IMR-90 (cell line): ENCODE data around the gene SLC66A2. TPM values are rescaled to one million over a fixed set of nuclear protein-coding genes. Genes with fewer than 3 reads are reported as not detected.

Experiments used
- ATAC-seq: fragments of 200-7000 bp; cut with Tn5 transposase; 2 replicates; pipeline ENCODE4 v1.9.1; 2020; ENCODE audit warnings: low read depth, mild to moderate bottlenecking, moderate library complexity
- BruUV-seq: library from RNA; stranded (reverse); fragments of 400-500 nt; replicated peaks from 2 replicates; lab custom pipeline; 2021; lab: Mats Ljungman, UMichigan
- CTCF ChIA-PET: fragments of 300-600 bp; formaldehyde crosslinking; extraction: SDS; loops from one replicate; lab custom pipeline; 2021; ENCODE audit warnings: antibody characterized with exemption; lab: Yijun Ruan, JAX
- POLR2A ChIA-PET: fragments of 300-600 bp; sonication (Branson Sonifier 250); formaldehyde crosslinking; loops from one replicate; lab custom pipeline; 2022; ENCODE audit warnings: antibody characterized with exemption; ENCODE audit not compliant: unreplicated experiment; lab: Charles Lee
- DNase-seq: peaks from one replicate; pipeline ENCODE4 v3.0.0; 2013
- H2AFZ ChIP-seq: replicated peaks from 2 replicates; pipeline ENCODE3; 2013; ENCODE audit warnings: low read length, mild to moderate bottlenecking; ENCODE audit not compliant: poor library complexity
- H2AK5ac ChIP-seq: 2 replicates; pipeline ENCODE4 v1.6.1; 2013; ENCODE audit warnings: low read depth, low read length, inconsistent platforms
- H2AK9ac ChIP-seq: replicated peaks from 2 replicates; pipeline ENCODE3; 2013; ENCODE audit warnings: mild to moderate bottlenecking, low read depth, low read length, moderate library complexity; ENCODE audit not compliant: poor library complexity
- H2BK120ac ChIP-seq: 2 replicates; pipeline ENCODE4 v1.6.1; 2013; ENCODE audit warnings: low read depth, low read length, inconsistent platforms
- H2BK15ac ChIP-seq: 3 replicates; pipeline ENCODE4 v1.6.1; 2013; ENCODE audit warnings: low read depth, low read length, inconsistent platforms
- H2BK20ac ChIP-seq: 2 replicates; pipeline ENCODE4 v1.6.1; 2013; ENCODE audit warnings: low read depth, mild to moderate bottlenecking, inconsistent platforms, low read length, moderate library complexity
- H2BK5ac ChIP-seq: 2 replicates; pipeline ENCODE4 v1.6.1; 2013; ENCODE audit warnings: mild to moderate bottlenecking, low read depth, low read length, inconsistent platforms; ENCODE audit not compliant: poor library complexity, severe bottlenecking
- H3K14ac ChIP-seq: replicated peaks from 2 replicates; pipeline ENCODE4 v1.6.1; 2013; ENCODE audit warnings: low read depth, low read length, inconsistent platforms
- H3K18ac ChIP-seq: 2 replicates; pipeline ENCODE4 v1.6.1; 2013; ENCODE audit warnings: low read depth, low read length, control low read depth
- H3K23ac ChIP-seq: 2 replicates; pipeline ENCODE4 v1.6.1; 2013; ENCODE audit warnings: low read depth, low read length, inconsistent platforms
- H3K27ac ChIP-seq: 2 replicates; pipeline ENCODE4 v1.5.1; 2013; ENCODE audit warnings: mild to moderate bottlenecking, control low read depth, low read length; ENCODE audit not compliant: insufficient read depth
- H3K27me3 ChIP-seq: 2 replicates; pipeline ENCODE4 v1.6.1; 2013; ENCODE audit warnings: low read length; ENCODE audit not compliant: control insufficient read depth, insufficient read depth
- H3K36me3 ChIP-seq: 2 replicates; pipeline ENCODE4 v1.6.1; 2013; ENCODE audit warnings: low read length, mixed read lengths; ENCODE audit not compliant: control insufficient read depth, insufficient read depth
- H3K4ac ChIP-seq: 2 replicates; pipeline ENCODE4 v1.6.1; 2013; ENCODE audit warnings: low read depth, low read length, inconsistent platforms
- H3K4me1 ChIP-seq: 2 replicates; pipeline ENCODE4 v1.6.1; 2013; ENCODE audit warnings: low read length, mixed read lengths; ENCODE audit not compliant: control insufficient read depth, insufficient read depth
- H3K4me2 ChIP-seq: 2 replicates; pipeline ENCODE4 v1.6.1; 2013; ENCODE audit warnings: low read depth, mild to moderate bottlenecking, control low read depth, low read length, moderate library complexity
- H3K4me3 ChIP-seq: 2 replicates; pipeline ENCODE4 v1.5.1; 2013; ENCODE audit warnings: low read depth, mild to moderate bottlenecking, control low read depth, low read length, moderate library complexity; ENCODE audit not compliant: insufficient read depth
- H3K56ac ChIP-seq: 2 replicates; pipeline ENCODE4 v1.6.1; 2013; ENCODE audit warnings: low read length, inconsistent platforms; ENCODE audit not compliant: insufficient read depth; ENCODE audit errors: extremely low read depth
- H3K79me1 ChIP-seq, 2 experiments: 2 replicates each; pipeline ENCODE4 v1.6.1; 2013; ENCODE audit warnings: low read length in 2 of 2, inconsistent platforms in 1 of 2, low read depth in 1 of 2
- H3K9ac ChIP-seq: 2 replicates; pipeline ENCODE4 v1.6.1; 2013; ENCODE audit warnings: low read depth, low read length, control low read depth
- H3K9me1 ChIP-seq: 2 replicates; pipeline ENCODE4 v1.6.1; 2013; ENCODE audit warnings: low read length, inconsistent platforms; ENCODE audit not compliant: insufficient read depth
- H3K9me3 ChIP-seq: 2 replicates; pipeline ENCODE4 v1.6.1; 2013; ENCODE audit warnings: low read length; ENCODE audit not compliant: control insufficient read depth, insufficient read depth
- H4K20me1 ChIP-seq: 2 replicates; pipeline ENCODE4 v1.6.1; 2013; ENCODE audit warnings: low read length, inconsistent platforms; ENCODE audit not compliant: insufficient read depth
- H4K5ac ChIP-seq: 2 replicates; pipeline ENCODE4 v1.6.1; 2013; ENCODE audit warnings: mild to moderate bottlenecking, low read depth, low read length, control low read depth
- H4K8ac ChIP-seq, 2 experiments: 2 replicates each; pipeline ENCODE4 v1.6.1; 2013; ENCODE audit warnings: low read depth in 2 of 2, low read length in 2 of 2, control low read depth in 1 of 2, inconsistent platforms in 1 of 2
- H4K91ac ChIP-seq: 2 replicates; pipeline ENCODE4 v1.6.1; 2013; ENCODE audit warnings: low read depth, low read length, inconsistent platforms; ENCODE audit not compliant: insufficient read depth
- BHLHE40 ChIP-seq: fragments of 150-350 bp; IDR thresholded peaks from 2 replicates; pipeline ENCODE4 v1.6.1; 2016; ENCODE audit warnings: mild to moderate bottlenecking, low read depth, low read length
- CHD1 ChIP-seq: IDR thresholded peaks from 2 replicates; pipeline ENCODE4 v1.6.1; 2012; ENCODE audit warnings: low read depth, low read length, improper control_type of control experiment
- POLR2A ChIP-seq: IDR thresholded peaks from 2 replicates; pipeline ENCODE4 v1.6.1; 2012; ENCODE audit warnings: mild to moderate bottlenecking, low read depth, low read length
- RAD21 ChIP-seq: IDR thresholded peaks from 2 replicates; pipeline ENCODE4 v1.6.1; 2012; ENCODE audit warnings: low read length, improper control_type of control experiment
- RCOR1 ChIP-seq: IDR thresholded peaks from 2 replicates; pipeline ENCODE4 v1.6.1; 2012; ENCODE audit warnings: mild to moderate bottlenecking, low read length, improper control_type of control experiment; ENCODE audit not compliant: insufficient replicate concordance
- RFX5 ChIP-seq: IDR thresholded peaks from 2 replicates; pipeline ENCODE4 v1.8.0; 2012; ENCODE audit warnings: low read depth, mild to moderate bottlenecking, low read length, moderate library complexity
- SMC3 ChIP-seq: fragments of 150-350 bp; IDR thresholded peaks from 2 replicates; pipeline ENCODE4 v1.6.1; 2016; ENCODE audit warnings: low read depth, mild to moderate bottlenecking, antibody characterized with exemption, low read length, moderate library complexity
- WGBS, 2 experiments: methylation state at CpG; one replicate each; pipeline versions ENCODE4 v1.1.5 to v1.1.7; 2013; ENCODE audit warnings: missing lambda C conversion rate in 2 of 2; ENCODE audit not compliant: insufficient read length in 1 of 2; ENCODE audit errors: extremely low coverage in 2 of 2; 5-methylcytosine and 5-hydroxymethylcytosine counted together
- dilution Hi-C: fragments of 300-500 bp; cut with HindIII; formaldehyde crosslinking; loops from one replicate; pipeline ENCODE4 v1.14.3; 2018; ENCODE audit warnings: low sequenced_read_pairs; ENCODE audit not compliant: unreplicated experiment
- in situ Hi-C: fragments of 300-500 bp; cut with MboI; formaldehyde crosslinking; loops from 3 replicates; pipeline ENCODE4 v1.14.3; 2019; ENCODE audit warnings: low sequenced_read_pairs, inconsistent platforms, mixed read lengths
- intact Hi-C: fragments of 100-400 bp; cut with micrococcal nuclease; formaldehyde crosslinking; loops from 2 replicates; pipeline ENCODE4 v1.10.0; 2022
- polyA plus RNA-seq, 3 experiments: library from polyadenylated mRNA; depleted of rRNA; stranded (reverse); fragments of >200 nt; gene quantifications; 2 replicates each; pipeline ENCODE4 v1.2.3, GENCODE V29; 2012; ENCODE audit warnings: low replicate concordance in 1 of 3
- total RNA-seq: library from RNA; depleted of rRNA; stranded (reverse); fragments of >200 nt; gene quantifications from 2 replicates; pipeline ENCODE4 v1.2.3, GENCODE V29; 2012
- TF ChIP-seq, protein P1 (sequence below): fragments of 150-350 bp; IDR thresholded peaks from 2 replicates; pipeline ENCODE4 v1.6.1; 2016; ENCODE audit warnings: low read depth, mild to moderate bottlenecking, low read length, moderate library complexity, borderline replicate concordance
- TF ChIP-seq, protein P2 (sequence below): fragments of 150-350 bp; IDR thresholded peaks from 2 replicates; pipeline ENCODE4 v1.6.1; 2017; ENCODE audit warnings: mild to moderate bottlenecking, antibody characterized with exemption, low read length, low read depth

Gene SLC66A2
- total and polyA plus RNA-seq, 2 of the 4 experiments (the other 2 are of a cell fraction), result 17.6 to 23.5 TPM

DNA sequence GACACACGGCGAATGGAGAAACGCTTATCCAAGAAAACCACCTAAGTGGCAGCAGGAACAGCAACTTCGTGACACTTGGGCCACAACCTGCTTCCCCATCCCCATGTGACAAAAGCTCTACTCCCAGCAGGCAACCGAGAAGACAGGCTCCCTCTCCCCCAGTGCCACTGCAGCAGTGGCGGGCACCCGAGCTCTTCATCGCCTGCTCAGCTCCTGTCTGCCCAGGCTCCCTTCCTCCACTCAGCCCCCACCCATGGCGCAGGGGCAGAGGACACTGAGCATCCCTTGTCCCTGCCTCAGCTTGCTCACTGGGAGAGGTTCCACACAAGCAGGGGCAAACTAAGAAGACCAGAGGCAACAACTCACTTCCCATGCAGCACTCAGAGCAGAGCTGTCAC lies 22.9 kb downstream of the SLC66A2 start:
- no peak overlapping the region for H3K14ac ChIP-seq
- TF ChIP-seq RCOR1, result no peak
- TF ChIP-seq, protein P1, sequence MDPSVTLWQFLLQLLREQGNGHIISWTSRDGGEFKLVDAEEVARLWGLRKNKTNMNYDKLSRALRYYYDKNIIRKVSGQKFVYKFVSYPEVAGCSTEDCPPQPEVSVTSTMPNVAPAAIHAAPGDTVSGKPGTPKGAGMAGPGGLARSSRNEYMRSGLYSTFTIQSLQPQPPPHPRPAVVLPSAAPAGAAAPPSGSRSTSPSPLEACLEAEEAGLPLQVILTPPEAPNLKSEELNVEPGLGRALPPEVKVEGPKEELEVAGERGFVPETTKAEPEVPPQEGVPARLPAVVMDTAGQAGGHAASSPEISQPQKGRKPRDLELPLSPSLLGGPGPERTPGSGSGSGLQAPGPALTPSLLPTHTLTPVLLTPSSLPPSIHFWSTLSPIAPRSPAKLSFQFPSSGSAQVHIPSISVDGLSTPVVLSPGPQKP, result no peak
- TF ChIP-seq BHLHE40, result no peak
- TF ChIP-seq POLR2A, result no peak
- no peak for TF ChIP-seq CHD1
- TF ChIP-seq RAD21, result no peak
- no peak for TF ChIP-seq SMC3
- TF ChIP-seq RFX5, result no peak
- TF ChIP-seq, protein P2, sequence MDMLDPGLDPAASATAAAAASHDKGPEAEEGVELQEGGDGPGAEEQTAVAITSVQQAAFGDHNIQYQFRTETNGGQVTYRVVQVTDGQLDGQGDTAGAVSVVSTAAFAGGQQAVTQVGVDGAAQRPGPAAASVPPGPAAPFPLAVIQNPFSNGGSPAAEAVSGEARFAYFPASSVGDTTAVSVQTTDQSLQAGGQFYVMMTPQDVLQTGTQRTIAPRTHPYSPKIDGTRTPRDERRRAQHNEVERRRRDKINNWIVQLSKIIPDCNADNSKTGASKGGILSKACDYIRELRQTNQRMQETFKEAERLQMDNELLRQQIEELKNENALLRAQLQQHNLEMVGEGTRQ, result no peak
- no peak for ATAC-seq
- H3K23ac ChIP-seq, result no peak overlapping the region
- dilution Hi-C loops, result no loop called here
- no TSS peak for BruUV-seq
- peaks cover 30% of the 10 kb centered on the region for H3K36me3 ChIP-seq
- H4K91ac ChIP-seq, result no peak overlapping the region
- no peak overlapping the region for H3K18ac ChIP-seq
- no peaks in the 10 kb centered on the region for H3K4me1 ChIP-seq
- peaks cover 13% of the 10 kb centered on the region for H4K20me1 ChIP-seq
- no peak overlapping the region for H3K4me3 ChIP-seq
- no peak overlapping the region for H3K27ac ChIP-seq
- WGBS, 2 experiments, result 100% methylated on average over 2 of the region's 9 CpGs; no CpG with 5 or more reads in 1 of the 2 experiments
- H2AK5ac ChIP-seq, result no peak overlapping the region
- H3K56ac ChIP-seq, result no peak overlapping the region
- no peak overlapping the region for H2BK5ac ChIP-seq
- no peaks in the 10 kb centered on the region for H3K27me3 ChIP-seq
- H3K9me3 ChIP-seq, result peaks cover 17% of the 10 kb centered on the region
- no peak overlapping the region for H3K4me2 ChIP-seq
- no peak overlapping the region for H3K4ac ChIP-seq
- no peak overlapping the region for H2BK120ac ChIP-seq
- DNase-seq, result no peak
- H4K5ac ChIP-seq, result no peak overlapping the region
- H3K79me1 ChIP-seq, result peaks cover 22 to 44% of the 10 kb centered on the region in 2 experiments; a peak in 3 of 4 replicates
- no peak overlapping the region for H2BK15ac ChIP-seq
- no peak overlapping the region for H4K8ac ChIP-seq
- POLR2A ChIA-PET, result no interaction called here
- in situ Hi-C loops, result no loop called here
- no peaks in the 10 kb centered on the region for H3K9me1 ChIP-seq
- CTCF ChIA-PET, result no interaction called here
- no peak overlapping the region for H2AFZ ChIP-seq
- no peak overlapping the region for H2BK20ac ChIP-seq
- intact Hi-C loops, result no loop called here
- H3K9ac ChIP-seq, result no peak overlapping the region
- H2AK9ac ChIP-seq, result no peak overlapping the region
